GM19025 (cell line): Measurements from ENCODE around the gene SVEP1.
A peak's percentile ranks its signal among the peaks of the same experiment; 100 is the strongest.
"Not testable (repeated sequence)": the region's sequence is repeated elsewhere in the genome, so short reads cannot be mapped to it uniquely, and the experiment has no call there.

Experiments used
- ATAC-seq: cut with Tn5 transposase; IDR thresholded peaks from one replicate; pipeline ENCODE4 v1.9.1; 2021; ENCODE audit warnings: mild to moderate bottlenecking, low read depth, moderate library complexity; ENCODE audit not compliant: unreplicated experiment

Gene SVEP1

GRCh38 chr9:110391826-110392485, 187.6 kb downstream of the SVEP1 start:
- no peak for ATAC-seq

DNA sequence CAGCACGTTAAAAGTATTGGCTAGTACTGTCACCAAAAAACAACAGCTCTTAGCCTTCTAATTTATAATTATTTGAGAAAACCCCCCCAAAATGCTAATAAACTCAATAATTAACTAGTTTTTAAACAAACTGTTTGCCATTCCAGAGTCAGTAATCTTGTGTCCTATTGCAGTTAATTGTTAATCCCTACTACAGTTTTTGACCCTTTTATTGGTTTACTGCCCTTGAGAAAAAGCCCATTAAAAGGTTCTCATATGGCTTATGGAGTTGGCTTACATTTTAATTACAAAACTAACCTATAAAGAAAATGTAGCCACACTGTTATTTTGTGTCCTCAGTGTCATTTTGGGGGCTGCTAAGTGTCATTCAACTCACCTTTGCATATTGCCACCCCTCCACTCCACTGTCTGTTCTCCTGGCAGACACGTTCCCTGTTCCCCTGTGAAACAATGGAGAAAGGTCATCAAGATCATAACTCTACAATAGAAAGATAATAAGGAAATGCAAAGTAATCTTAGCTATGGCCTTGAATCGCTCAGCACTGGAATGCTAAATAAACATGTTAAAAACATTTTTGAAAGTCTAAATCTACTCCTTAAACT, 190.3 kb downstream of the SVEP1 start:
- no peak for ATAC-seq

GRCh38 chr9:110383491-110383890, 196.1 kb downstream of the SVEP1 start:
- ATAC-seq, result no peak

DNA sequence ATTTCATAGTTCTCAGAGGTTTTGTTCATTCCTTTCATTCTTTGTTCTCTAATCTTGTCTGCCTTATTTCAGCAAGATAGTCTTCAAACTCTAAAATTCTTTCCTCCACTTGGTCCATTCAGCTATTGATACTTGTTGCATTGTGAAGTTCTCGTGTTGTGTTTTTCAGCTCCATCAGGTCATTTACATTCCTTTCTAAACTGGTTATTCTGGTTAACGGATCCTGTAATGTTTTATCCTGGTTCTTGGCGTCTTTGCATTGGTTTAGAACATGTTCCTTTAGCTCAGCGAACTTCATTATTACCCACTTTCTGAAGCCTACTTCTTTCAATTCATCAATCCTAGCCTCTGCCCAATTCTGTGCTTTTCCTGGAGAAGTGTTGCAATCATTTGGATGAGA, 196.8 kb downstream of the SVEP1 start:
- no peak for ATAC-seq

DNA sequence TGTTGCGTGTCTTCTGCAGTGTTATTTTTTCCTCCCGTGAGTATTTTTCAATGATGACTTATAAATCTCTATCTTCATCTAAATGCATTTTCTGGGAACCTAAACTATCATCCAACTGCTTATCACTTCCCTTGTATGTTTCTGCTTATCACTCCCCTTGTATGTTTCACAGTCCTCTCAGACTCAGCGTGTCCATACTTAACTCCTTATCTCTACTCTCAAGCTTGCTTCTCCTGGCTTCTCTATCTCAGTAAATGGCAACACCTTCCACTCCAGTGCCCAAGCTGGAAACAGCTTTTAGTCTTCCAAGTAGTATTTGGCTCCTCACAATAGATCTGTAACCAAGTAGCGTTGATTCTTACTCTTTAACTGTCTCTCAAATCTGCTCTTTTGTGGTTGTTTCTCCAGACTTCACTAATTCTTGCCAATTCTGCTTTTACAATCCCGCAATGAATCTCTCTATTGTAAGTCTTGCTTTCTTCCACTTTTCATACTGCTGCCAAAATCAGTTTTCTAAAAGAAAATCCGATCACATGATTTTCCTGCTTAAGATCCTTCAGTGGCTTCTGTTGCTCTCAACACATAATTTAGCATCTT, 208.0 kb downstream of the SVEP1 start:
- ATAC-seq, result no peak

- no peak for ATAC-seq
These were observed 209.2 kb downstream of the SVEP1 start for GRCh38 chr9:110370315-110370714.

DNA sequence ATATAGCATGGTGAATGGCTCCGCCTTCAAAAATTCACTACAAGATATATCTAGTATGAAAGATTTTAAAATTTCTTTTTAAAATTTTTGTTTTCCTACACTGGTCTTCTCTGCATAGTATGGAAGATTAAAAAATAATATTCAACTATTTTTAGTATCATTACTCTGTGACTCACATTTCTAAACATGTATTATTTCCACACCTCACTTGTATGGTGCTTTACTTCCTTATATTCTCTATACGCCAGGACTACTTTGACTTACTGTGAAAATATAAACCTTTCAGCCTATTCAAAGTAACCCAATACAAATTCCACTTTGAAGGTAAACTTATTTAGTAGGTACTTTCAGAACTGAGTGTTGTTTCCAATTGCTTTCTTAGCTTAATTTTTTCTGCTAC, 215.1 kb downstream of the SVEP1 start:
- ATAC-seq, result no peak

DNA sequence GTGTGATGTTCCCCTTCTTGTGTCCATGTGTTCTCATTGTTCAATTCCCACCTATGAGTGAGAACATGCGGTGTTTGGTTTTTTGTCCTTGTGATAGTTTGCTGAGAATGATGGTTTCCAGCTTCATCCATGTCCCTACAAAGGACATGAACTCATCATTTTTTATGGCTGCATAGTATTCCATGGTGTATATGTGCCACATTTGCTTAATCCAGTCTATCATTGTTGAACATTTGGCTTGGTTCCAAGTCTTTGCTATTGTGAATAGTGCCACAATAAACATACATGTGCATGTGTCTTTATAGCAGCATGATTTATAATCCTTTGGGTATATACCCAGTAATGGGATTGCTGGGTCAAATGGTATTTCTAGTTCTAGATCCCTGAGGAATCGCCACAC, 220.5 kb downstream of the SVEP1 start:
- ATAC-seq, result not testable (repeated sequence)

DNA sequence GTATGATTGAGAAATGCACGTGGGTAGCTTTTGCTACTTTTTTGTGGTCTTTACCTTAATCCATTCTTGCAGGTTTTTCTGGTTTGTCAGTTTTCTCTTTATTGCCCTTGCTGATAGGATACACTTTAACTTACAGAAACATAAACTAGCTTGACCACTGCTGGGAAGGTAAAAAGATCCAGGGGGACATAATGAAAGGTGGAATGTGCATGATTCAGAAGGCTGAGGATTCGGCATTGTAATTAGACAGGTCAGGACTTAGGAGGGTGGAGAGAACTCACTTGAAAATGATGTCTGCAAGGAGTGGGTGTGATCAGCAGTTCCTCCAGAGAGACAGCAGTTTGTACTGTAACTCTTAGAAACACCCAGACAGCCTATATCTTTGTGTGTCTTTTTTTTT, 222.0 kb downstream of the SVEP1 start:
- no peak for ATAC-seq

- no peak for ATAC-seq
These were observed 222.7 kb downstream of the SVEP1 start for GRCh38 chr9:110356639-110357395.

DNA sequence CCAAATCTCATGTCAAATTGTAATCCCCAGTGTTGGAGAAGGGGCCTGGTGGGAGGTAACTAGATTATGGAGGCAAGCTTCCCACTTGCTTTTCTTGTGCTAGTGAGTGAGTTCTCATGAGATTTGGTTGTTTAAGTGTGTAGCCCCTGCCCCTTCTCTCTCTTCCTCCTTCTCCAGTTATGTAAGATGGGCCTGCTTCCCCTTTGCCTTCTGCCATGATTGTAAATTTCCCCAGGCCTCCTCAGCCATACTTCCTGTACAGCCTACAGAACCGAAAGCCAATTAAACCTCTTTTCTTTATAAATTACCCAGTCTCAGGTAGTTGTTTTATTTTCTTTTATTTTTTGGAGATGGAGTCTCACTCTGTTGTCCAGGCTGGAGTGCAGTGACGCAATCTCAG, 223.6 kb downstream of the SVEP1 start:
- no peak for ATAC-seq

GRCh38 chr9:110351009-110351467, 228.5 kb downstream of the SVEP1 start:
- ATAC-seq, result no peak

DNA sequence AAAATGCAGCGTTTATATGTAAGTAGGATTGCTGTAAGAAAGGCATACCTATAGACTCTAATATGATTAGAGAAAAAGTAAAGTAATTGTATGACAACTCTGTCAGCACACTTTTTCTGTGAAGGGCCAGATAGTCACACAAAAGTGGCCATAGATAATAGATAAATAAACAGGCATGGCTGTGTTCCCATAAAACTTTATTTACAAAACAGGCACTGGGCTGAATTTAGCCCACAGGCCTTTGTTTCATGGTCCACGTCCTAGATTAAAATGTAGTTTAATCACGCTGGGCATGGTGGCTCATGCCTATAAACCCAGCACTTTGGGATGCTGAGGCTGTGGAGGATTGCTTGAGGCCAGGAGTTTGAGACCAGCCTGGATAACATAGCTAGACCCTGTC, 233.2 kb downstream of the SVEP1 start:
- ATAC-seq, result no peak

DNA sequence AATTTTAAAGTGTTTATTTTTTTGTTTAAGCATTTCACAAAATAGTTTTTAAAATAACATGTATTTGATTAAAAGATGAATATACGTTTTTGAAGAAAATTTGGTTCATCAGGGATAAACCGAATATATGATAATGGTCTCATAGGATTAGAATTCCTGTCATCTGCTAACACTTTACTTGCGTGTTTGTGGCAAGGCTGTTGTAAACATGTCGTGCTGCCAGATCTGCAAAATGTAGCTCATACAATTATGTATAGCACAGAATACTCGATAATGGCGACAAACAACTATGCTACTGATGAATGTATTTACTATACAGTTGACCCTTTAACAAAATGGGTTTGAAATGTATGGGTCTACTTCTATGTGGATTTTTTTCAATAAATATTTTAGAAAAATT, 234.7 kb downstream of the SVEP1 start:
- no peak for ATAC-seq

DNA sequence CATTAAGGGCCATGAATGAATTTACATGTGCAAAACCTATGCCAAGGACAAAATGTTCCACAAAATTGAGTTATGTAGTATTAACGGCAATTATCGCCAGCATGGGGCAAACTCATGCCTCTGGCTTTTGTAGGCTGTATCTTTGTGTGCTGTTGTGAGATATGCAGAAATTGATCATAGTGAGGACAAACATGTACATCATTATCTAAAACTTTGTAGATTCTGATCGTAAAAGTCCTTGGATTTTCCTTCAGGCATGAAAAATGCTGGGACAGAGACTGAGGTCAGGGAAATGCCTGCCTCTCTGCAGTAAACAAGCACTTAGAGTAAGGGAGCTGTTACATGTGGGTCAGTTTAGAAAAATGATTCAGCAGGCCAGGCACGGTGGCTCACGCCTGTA, 236.0 kb downstream of the SVEP1 start:
- ATAC-seq, result no peak

GRCh38 chr9:110340306-110340705, 239.2 kb downstream of the SVEP1 start:
- no peak for ATAC-seq

DNA sequence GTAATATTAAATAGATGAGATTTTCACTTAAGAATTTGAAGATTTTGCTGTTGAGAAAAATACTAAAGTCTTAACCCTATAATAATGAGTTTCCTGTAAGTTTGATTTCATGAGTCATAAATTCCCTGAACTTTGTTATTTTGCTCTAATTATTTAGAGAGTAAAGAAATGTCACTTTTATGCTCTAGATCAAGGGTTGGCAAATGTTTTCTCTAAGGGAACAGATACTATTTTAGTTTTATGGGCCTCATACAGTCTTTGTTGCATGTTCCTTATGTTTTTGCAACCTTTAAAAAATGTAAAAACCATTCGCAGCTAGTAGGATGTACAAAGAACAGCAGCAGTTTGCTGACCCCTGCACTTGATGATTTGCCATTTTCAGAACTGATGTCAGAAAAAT, 241.4 kb downstream of the SVEP1 start:
- no peak for ATAC-seq

DNA sequence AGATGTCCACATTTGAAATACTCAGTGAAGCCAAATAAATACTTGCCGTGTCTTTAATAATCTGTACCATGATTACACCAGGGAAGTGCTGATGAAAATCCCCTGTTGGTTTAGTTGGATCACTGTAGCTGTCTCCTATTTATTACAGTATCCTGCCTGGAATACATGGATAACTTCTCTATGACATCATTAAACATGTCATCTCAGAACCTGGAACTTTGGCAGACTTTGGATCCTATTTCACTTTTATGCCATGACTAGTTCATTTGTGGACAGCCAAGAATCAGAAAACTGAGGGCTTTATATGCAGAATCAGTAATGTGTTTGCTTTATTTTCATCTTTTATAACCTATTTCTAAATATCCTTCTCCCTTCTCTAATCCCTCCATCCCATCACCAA, 241.8 kb downstream of the SVEP1 start, which contains the start of gene TXNDC8:
Gene TXNDC8, minus strand, starts transcription at position 137 of the 400 bp plus-strand sequence.
- no peak for ATAC-seq

GRCh38 chr9:110336363-110336762, 243.2 kb downstream of the SVEP1 start:
- ATAC-seq, result no peak

DNA sequence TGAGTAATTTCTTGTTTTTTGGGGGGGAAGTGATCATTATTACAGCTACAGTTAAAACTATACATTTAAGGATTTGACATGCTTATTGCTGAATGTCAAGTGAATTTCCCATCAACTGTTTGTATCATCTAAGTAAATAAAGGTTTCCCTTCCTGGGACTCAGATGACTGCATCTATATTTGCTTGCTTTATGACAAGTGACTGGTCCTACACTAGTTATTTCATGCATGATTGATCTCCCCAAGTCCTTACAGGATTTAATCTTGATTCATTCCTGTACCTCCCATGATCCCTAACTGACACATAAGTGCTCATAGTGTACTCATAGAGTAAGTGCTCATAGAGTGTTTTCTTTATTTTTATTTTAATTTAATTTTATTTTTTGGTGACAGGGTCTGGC, 244.7 kb downstream of the SVEP1 start:
- no peak for ATAC-seq

- ATAC-seq, result peak; percentile 70
These were observed 245.4 kb downstream of the SVEP1 start for GRCh38 chr9:110334183-110334582.
